CD4-positive, alpha-beta T cell treated with Interleukin-12 subunit alpha and Interleukin-12 subunit beta, for 1 hour (primary cell): Measurements from ENCODE around the gene IFI44L.

Source experiments
- DNase-seq: peaks from one replicate; pipeline ENCODE4 v3.0.0-alpha.2; 2020

IFI44L gene

GRCh38 chr1:78619803-78620579 lies at the start of gene IFI44L:
IFI44L (plus strand) TSS chr1:78620448; CDS start chr1:78627916, 7,468 bp downstream.
- peak; percentile 67 for DNase-seq

- no peak for DNase-seq
Measured at GRCh38 chr1:78570539-78570938, 49.7 kb upstream of the IFI44L start.

GRCh38 chr1:78577257-78578100 lies 42.8 kb upstream of the IFI44L start:
- DNase-seq = no peak

- no peak for DNase-seq
Measured at GRCh38 chr1:78586572-78586971, 33.7 kb upstream of the IFI44L start.

GRCh38 chr1:78587211-78587610 lies 33.0 kb upstream of the IFI44L start:
- no peak for DNase-seq

- no peak for DNase-seq
Measured at GRCh38 chr1:78591971-78592370, 28.3 kb upstream of the IFI44L start.

GRCh38 chr1:78599294-78599693 lies 21.0 kb upstream of the IFI44L start:
- no peak for DNase-seq

- no peak for DNase-seq
Measured at GRCh38 chr1:78601068-78601467, 19.2 kb upstream of the IFI44L start.

GRCh38 chr1:78603206-78603605 lies 17.0 kb upstream of the IFI44L start:
- no peak for DNase-seq

GRCh38 chr1:78604643-78605042 lies 15.6 kb upstream of the IFI44L start:
- DNase-seq = no peak

GRCh38 chr1:78606274-78606673 lies 14.0 kb upstream of the IFI44L start:
- DNase-seq = no peak

- DNase-seq = no peak
Measured at GRCh38 chr1:78607334-78607927, 12.8 kb upstream of the IFI44L start.

GRCh38 chr1:78607944-78608343 lies 12.3 kb upstream of the IFI44L start:
- no peak for DNase-seq

GRCh38 chr1:78617615-78618026 lies 2.6 kb upstream of the IFI44L start:
- peak; percentile 83 for DNase-seq

- no peak for DNase-seq
Measured at GRCh38 chr1:78619032-78619431, 1.2 kb upstream of the IFI44L start.

GRCh38 chr1:78619446-78619802 lies 824 bp upstream of the IFI44L start:
- DNase-seq = no peak

GRCh38 chr1:78620666-78621065 lies 418 bp downstream of the IFI44L start:
- DNase-seq = no peak

GRCh38 chr1:78622548-78622947 lies 2.3 kb downstream of the IFI44L start:
- no peak for DNase-seq

GRCh38 chr1:78624035-78624434 lies 3.8 kb downstream of the IFI44L start:
- DNase-seq = no peak

GRCh38 chr1:78627321-78627720 lies 7.1 kb downstream of the IFI44L start:
- DNase-seq = no peak

- DNase-seq = no peak
Measured at GRCh38 chr1:78630600-78630999, 10.4 kb downstream of the IFI44L start.

- no peak for DNase-seq
Measured at GRCh38 chr1:78633209-78633608, 13.0 kb downstream of the IFI44L start.

- no peak for DNase-seq
Measured at GRCh38 chr1:78640462-78640861, 20.2 kb downstream of the IFI44L start.

GRCh38 chr1:78641558-78641957 lies 21.3 kb downstream of the IFI44L start:
- DNase-seq = no peak
